Smooth muscle cell (in vitro differentiated cells): ENCODE data around the gene AMFR. TPM values are rescaled to one million over a fixed set of nuclear protein-coding genes. Genes with fewer than 3 reads are reported as not detected.

Source experiments
- DNase-seq: peaks from one replicate; lab custom pipeline; 2025; ENCODE audit not compliant: unreplicated experiment; lab: John Stamatoyannopoulos, UW
- H2AFZ ChIP-seq: fragments of 200-600 bp; sonication (generic); 2 replicates; pipeline ENCODE4 v1.6.0; 2016; ENCODE audit warnings: antibody characterized with exemption, low read depth, mild to moderate bottlenecking
- H3F3A ChIP-seq: fragments of 200-600 bp; sonication (generic); 2 replicates; pipeline ENCODE4 v1.6.0; 2017; ENCODE audit warnings: antibody characterized with exemption, low read depth
- H3K27ac ChIP-seq: fragments of 200-600 bp; sonication (generic); 2 replicates; pipeline ENCODE4 v1.5.1; 2016; ENCODE audit warnings: low read depth, mild to moderate bottlenecking
- H3K27me3 ChIP-seq: fragments of 200-600 bp; sonication (generic); 2 replicates; pipeline ENCODE4 v1.6.1; 2016; ENCODE audit warnings: low read depth, mild to moderate bottlenecking
- H3K36me3 ChIP-seq: fragments of 200-600 bp; sonication (generic); 2 replicates; pipeline ENCODE4 v1.5.1; 2016; ENCODE audit warnings: low read depth
- H3K4me1 ChIP-seq: fragments of 200-600 bp; sonication (generic); 2 replicates; pipeline ENCODE4 v1.5.1; 2016; ENCODE audit warnings: low read depth
- H3K4me2 ChIP-seq: fragments of 200-600 bp; sonication (generic); 2 replicates; pipeline ENCODE4 v1.6.0; 2016; ENCODE audit warnings: mild to moderate bottlenecking
- H3K4me3 ChIP-seq: fragments of 200-600 bp; sonication (generic); 2 replicates; pipeline ENCODE4 v1.5.1; 2016; ENCODE audit warnings: mild to moderate bottlenecking
- H3K79me2 ChIP-seq: fragments of 200-600 bp; sonication (generic); 2 replicates; pipeline ENCODE4 v1.6.0; 2016; ENCODE audit warnings: low read depth, mild to moderate bottlenecking
- H3K9ac ChIP-seq: fragments of 200-600 bp; sonication (generic); 2 replicates; pipeline ENCODE4 v1.6.0; 2016; ENCODE audit warnings: low read depth
- H3K9me3 ChIP-seq: fragments of 200-600 bp; sonication (generic); replicated peaks from 2 replicates; pipeline ENCODE4 v1.5.1; 2016; ENCODE audit warnings: low read depth
- H4K20me1 ChIP-seq: fragments of 200-600 bp; sonication (generic); 2 replicates; pipeline ENCODE4 v1.6.0; 2016; ENCODE audit warnings: low read depth
- WGBS: methylation state at CpG from one replicate; pipeline ENCODE4 v1.1.7; 2016; ENCODE audit warnings: low lambda C conversion rate; 5-methylcytosine and 5-hydroxymethylcytosine counted together
- polyA plus RNA-seq: library from polyadenylated mRNA; unstranded; fragments of >200 nt; fragmentation: Nextera tagmentation; extraction: Ambion mirVana; gene quantifications from 2 replicates; pipeline ENCODE4 v1.2.1, GENCODE V29; 2016
- total RNA-seq: library from RNA; depleted of rRNA; stranded (reverse); fragments of >200 nt; gene quantifications from 2 replicates; pipeline ENCODE4 v1.2.3, GENCODE V29; 2014
- TF ChIP-seq, protein P1 (sequence below): fragments of 200-600 bp; sonication (generic); IDR thresholded peaks from 2 replicates; pipeline ENCODE4 v1.5.1; 2017; ENCODE audit warnings: borderline replicate concordance, mild to moderate bottlenecking, antibody characterized with exemption; ENCODE audit not compliant: insufficient read depth, poor library complexity, severe bottlenecking

Gene AMFR
- total and polyA plus RNA-seq, 2 experiments from 2014 or later, result 45.2 to 76.6 TPM

DNA sequence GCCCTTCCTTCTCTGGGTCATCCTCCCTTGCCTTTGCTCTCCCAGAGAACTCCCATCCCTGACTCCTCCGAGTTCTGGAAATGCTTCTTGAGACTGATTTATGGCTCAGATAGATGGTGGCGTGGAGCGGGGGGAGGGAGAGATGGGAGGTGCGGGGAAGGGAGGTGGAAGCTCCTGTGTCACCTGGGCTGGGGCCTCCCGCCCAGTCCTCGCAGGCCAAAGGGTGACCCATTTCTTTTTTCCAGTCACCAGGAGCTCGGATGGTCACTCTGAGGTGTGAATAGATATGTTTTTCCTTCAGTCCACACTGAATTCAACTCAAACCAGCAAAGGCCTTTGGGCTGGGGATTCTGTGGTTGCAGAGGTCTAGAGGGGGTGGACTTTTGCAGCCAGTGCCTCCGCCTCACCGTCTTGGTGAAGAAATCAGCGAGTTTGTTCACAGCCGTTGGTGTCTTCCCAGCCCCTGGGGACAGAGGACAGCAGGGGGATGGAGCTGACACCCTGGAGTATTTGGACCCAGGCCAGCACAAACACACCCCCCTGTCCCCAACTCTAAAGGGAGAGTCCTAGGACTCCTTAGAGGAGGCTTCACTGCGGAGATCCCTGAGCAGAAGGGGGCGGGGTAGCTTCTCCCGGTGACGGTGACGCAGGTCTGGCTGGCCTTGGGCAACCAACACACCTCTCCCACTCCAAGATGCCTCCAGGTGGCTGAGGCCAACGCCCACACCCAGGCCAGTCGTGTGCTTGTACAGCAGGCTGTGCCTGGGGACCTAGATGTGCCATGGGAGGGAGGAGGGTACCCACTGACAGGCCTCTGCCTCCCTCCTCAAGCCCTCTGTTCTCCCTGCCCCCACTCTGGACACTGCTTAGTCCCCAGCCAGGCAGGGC lies 80.6 kb downstream of the AMFR start:
- no peaks in the 10 kb centered on the region for H3K4me1 ChIP-seq
- WGBS, result 68% methylated on average over 18 of the region's 18 CpGs
- no peaks in the 10 kb centered on the region for H3K36me3 ChIP-seq
- no peaks in the 10 kb centered on the region for H3K27me3 ChIP-seq
- no peaks in the 10 kb centered on the region for H3F3A ChIP-seq
- H2AFZ ChIP-seq, result no peak overlapping the region
- H3K27ac ChIP-seq, result peak overlapping the region; percentile 53
- no peak overlapping the region for H3K4me2 ChIP-seq
- H3K4me3 ChIP-seq, result no peak overlapping the region
- H3K9ac ChIP-seq, result no peak overlapping the region
- no peak for DNase-seq
- TF ChIP-seq, protein P1, sequence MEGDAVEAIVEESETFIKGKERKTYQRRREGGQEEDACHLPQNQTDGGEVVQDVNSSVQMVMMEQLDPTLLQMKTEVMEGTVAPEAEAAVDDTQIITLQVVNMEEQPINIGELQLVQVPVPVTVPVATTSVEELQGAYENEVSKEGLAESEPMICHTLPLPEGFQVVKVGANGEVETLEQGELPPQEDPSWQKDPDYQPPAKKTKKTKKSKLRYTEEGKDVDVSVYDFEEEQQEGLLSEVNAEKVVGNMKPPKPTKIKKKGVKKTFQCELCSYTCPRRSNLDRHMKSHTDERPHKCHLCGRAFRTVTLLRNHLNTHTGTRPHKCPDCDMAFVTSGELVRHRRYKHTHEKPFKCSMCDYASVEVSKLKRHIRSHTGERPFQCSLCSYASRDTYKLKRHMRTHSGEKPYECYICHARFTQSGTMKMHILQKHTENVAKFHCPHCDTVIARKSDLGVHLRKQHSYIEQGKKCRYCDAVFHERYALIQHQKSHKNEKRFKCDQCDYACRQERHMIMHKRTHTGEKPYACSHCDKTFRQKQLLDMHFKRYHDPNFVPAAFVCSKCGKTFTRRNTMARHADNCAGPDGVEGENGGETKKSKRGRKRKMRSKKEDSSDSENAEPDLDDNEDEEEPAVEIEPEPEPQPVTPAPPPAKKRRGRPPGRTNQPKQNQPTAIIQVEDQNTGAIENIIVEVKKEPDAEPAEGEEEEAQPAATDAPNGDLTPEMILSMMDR, result no peak
- H3K9me3 ChIP-seq, result no peaks in the 10 kb centered on the region
- H3K79me2 ChIP-seq, result no peaks in the 10 kb centered on the region
- H4K20me1 ChIP-seq, result no peaks in the 10 kb centered on the region

DNA sequence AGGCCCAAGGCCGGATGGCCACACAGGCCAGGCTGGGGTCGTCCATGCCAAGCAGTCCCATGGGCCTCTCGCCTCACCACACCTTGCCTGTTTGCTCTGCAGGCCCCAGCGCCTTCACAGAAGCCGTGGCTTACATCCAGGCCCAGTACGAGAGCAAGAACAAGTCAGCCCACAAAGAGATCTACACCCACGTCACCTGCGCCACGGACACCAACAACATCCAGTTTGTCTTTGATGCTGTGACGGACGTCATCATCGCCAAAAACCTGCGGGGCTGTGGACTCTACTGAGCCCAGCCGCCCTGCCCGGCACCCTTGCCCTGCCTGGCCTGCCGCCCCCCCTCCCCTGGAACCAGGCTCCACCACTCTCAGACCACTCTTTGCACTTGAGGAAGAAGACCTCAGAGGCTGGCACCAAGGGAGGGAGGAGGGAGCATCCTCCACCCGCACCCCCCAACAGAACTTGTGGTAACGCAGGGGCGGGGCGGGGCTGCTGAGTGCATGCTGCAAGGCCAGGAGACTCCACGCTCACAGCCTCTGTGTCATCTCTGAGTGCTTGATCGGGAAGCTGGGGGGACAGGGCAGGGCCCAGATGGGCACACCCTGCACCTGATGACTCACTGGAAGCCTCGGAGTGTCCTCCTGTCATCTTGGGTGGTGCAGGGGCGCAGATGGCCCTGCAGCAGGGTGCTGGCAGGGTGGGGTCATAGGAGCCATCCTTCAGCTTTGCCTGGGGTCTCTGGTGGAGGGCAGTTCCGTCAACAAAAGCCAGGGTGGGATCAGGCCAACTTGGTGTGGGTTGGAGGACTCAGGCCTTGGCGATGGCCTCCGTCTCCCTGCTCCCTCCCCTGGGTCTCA lies 81.5 kb downstream of the AMFR start:
- H3K4me3 ChIP-seq, result no peak overlapping the region
- TF ChIP-seq, protein P1, result no peak
- H3K9me3 ChIP-seq, result no peaks in the 10 kb centered on the region
- no peaks in the 10 kb centered on the region for H3F3A ChIP-seq
- H3K9ac ChIP-seq, result no peak overlapping the region
- H3K4me1 ChIP-seq, result no peaks in the 10 kb centered on the region
- H3K27ac ChIP-seq, result peak overlapping the region; percentile 53
- 87% methylated on average over 27 of the region's 27 CpGs for WGBS
- H3K79me2 ChIP-seq, result no peaks in the 10 kb centered on the region
- no peak overlapping the region for H2AFZ ChIP-seq
- H3K4me2 ChIP-seq, result no peak overlapping the region
- no peaks in the 10 kb centered on the region for H3K27me3 ChIP-seq
- DNase-seq, result no peak
- no peaks in the 10 kb centered on the region for H4K20me1 ChIP-seq
- H3K36me3 ChIP-seq, result no peaks in the 10 kb centered on the region

DNA sequence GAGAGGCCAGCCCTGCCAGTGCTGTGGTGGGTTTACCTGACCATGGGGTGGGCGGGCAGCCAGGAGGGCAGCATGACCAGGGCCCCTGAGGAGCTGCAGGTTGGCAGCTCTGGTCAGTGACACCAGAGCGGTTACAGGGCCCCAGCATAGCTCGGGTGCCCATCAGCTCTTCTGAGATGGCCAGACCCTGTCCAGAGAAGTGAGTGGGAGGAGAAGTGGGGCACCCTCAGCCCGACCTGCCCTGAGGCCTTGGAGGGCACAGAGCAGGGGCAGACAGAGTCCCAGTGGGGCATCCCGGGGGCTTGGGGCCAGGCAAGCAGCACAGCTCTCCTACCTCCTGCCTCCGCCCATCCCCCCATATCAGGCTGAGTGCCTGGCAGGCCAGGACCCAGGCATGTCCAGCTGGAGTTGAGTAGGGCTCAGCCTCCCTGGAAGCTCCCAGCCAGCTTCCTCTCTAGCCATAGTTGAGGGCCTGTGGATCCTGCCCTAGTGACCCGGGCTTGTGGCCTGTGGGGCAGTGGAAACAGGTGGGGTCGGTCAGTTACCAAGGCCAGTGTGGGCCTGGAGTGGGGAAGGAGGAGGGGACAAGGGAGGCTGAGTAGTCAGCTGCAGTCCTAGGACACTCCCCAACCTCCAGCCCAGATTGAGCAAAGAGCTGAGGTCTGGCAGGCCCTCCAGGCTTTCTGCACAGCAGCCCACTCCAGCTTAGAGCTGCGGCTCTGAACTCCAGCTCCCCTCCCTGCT lies 83.5 kb downstream of the AMFR start:
- Histone ChIP-seq H2AFZ (no peak overlapping the region), H3K36me3 (no peaks in the 10 kb centered on the region), H3K4me3 (no peak overlapping the region), H3K79me2 (no peaks in the 10 kb centered on the region), H3K27me3 (no peaks in the 10 kb centered on the region), H4K20me1 (no peaks in the 10 kb centered on the region), H3K4me1 (no peaks in the 10 kb centered on the region), H3K9me3 (no peaks in the 10 kb centered on the region), H3F3A (no peaks in the 10 kb centered on the region), H3K9ac (no peak overlapping the region), H3K4me2 (no peak overlapping the region), H3K27ac (no peak overlapping the region)
- WGBS, result 86% methylated on average over 8 of the region's 9 CpGs
- TF ChIP-seq, protein P1, result no peak
- DNase-seq, result no peak
